ENCODE results near the gene ATM. TPM values are rescaled to one million over a fixed set of nuclear protein-coding genes. Genes with fewer than 3 reads are reported as not detected.

Gene ATM
- total RNA-seq, 5 donors from 2014 or later (not counting 1 experiment from before 2014, with no cell fraction given) = 376 to 547 (median 410) TPM

- ChIA-PET CTCF (interaction anchor here in 1 of 2 donors (1.0 to 2.8 kb wide), 4 partner anchors 9 to 29 kb away, joined by 5 to 41 read pairs (median 21); no protein-coding TSS in a partner anchor), POLR2A (interaction anchor here (0.6 to 6.1 kb wide), 10 partner anchors 12 to 442 kb away, joined by 3 to 107 read pairs (median 4); partner anchors contain the start of gene DDX10 (in 1 of the 2))
- DNase-seq = peak in 1 of 35 experiments; percentile 24
- peaks cover 42 to 61% (median 50%) of the 10 kb centered on the region in 3 donors for H3K4me1 Mint-ChIP-seq
- peaks cover 14 to 47% of the 10 kb centered on the region in 2 experiments for H3K4me1 ChIP-seq (ENCODE audit: control insufficient read depth in 1 of 2, extremely low read depth in 1 of 2, insufficient read depth in 2 of 2, low read length in 2 of 2)
- no peaks in the 10 kb centered on the region for H3K9me3 ChIP-seq
- peaks cover 46% of the 10 kb centered on the region for H3K36me3 Mint-ChIP-seq
- H3K27ac Mint-ChIP-seq = no peak overlapping the region
- peak overlapping the region; percentile 95 to 96 for H3K4me3 ChIP-seq (ENCODE audit: control insufficient read depth in 1 of 2, extremely low read depth in 1 of 2, low read length in 1 of 2)
- no peak for ATAC-seq (replicated peaks in 1 of 4)
- H3K36me3 ChIP-seq (ENCODE audit: control insufficient read depth in 2 of 2, extremely low read depth in 1 of 2, insufficient read depth in 1 of 2, low read length in 1 of 2) = peaks cover 0 to 12% of the 10 kb centered on the region in 2 donors
- no peaks in the 10 kb centered on the region for H3K9me3 Mint-ChIP-seq
- H3K27me3 ChIP-seq (replicated peaks in 1 of 2; ENCODE audit: control insufficient read depth in 2 of 2, extremely low read depth in 1 of 2, insufficient read depth in 2 of 2, low read length in 1 of 2) = no peaks in the 10 kb centered on the region
- no peaks in the 10 kb centered on the region for H3K27me3 Mint-ChIP-seq
- no peak overlapping the region for H3K4me3 Mint-ChIP-seq
- no CpG with 5 or more reads among the region's 4 CpGs for WGBS (ENCODE audit: insufficient coverage)
- H3K27ac ChIP-seq (ENCODE audit: low read length) = peak overlapping the region; percentile 98
Measured at GRCh38 chr11:108224366-108224765, 1.5 kb downstream of the ATM start.

GRCh38 chr11:108224911-108225786 lies 2.3 kb downstream of the ATM start:
- Mint-ChIP-seq H3K27ac (no peak overlapping the region), H3K4me3 (no peak overlapping the region), H3K9me3 (no peaks in the 10 kb centered on the region), H3K36me3 (peaks cover 49% of the 10 kb centered on the region), H3K27me3 (no peaks in the 10 kb centered on the region), H3K4me1 (peaks cover 42 to 61% (median 50%) of the 10 kb centered on the region in 3 donors)
- Histone ChIP-seq H3K27ac (ENCODE audit: low read length) (peak overlapping the region; percentile 98), H3K4me1 (ENCODE audit: control insufficient read depth in 1 of 2, extremely low read depth in 1 of 2, insufficient read depth in 2 of 2, low read length in 2 of 2) (peaks cover 22 to 47% of the 10 kb centered on the region in 2 experiments), H3K9me3 (no peaks in the 10 kb centered on the region), H3K27me3 (replicated peaks in 1 of 2; ENCODE audit: control insufficient read depth in 2 of 2, extremely low read depth in 1 of 2, insufficient read depth in 2 of 2, low read length in 1 of 2) (no peaks in the 10 kb centered on the region), H3K36me3 (ENCODE audit: control insufficient read depth in 2 of 2, extremely low read depth in 1 of 2, insufficient read depth in 1 of 2, low read length in 1 of 2) (peaks cover 0 to 16% of the 10 kb centered on the region in 2 donors), H3K4me3 (ENCODE audit: control insufficient read depth in 1 of 2, extremely low read depth in 1 of 2, low read length in 1 of 2) (peak overlapping the region; percentile 95 to 96)
- ChIA-PET POLR2A (interaction anchor here (0.6 to 6.1 kb wide), 7 partner anchors 11 to 28 kb away, joined by 3 to 107 read pairs (median 5); no protein-coding TSS in a partner anchor), CTCF (interaction anchor here (0.5 to 2.9 kb wide), 7 partner anchors 8 to 28 kb away, joined by 3 to 17 read pairs (median 5); no protein-coding TSS in a partner anchor)
- no peak for ATAC-seq (replicated peaks in 1 of 4)
- peak in 25 of 35 experiments; percentile 11 to 81 (median 33) for DNase-seq
- WGBS (ENCODE audit: insufficient coverage) = 0% methylated on average over 1 of the region's 14 CpGs

- ChIA-PET CTCF (interaction anchor here in 1 of 2 donors (0.8 to 2.9 kb wide), 2 partner anchors 11 to 13 kb away, joined by 3 to 17 read pairs; no protein-coding TSS in a partner anchor), POLR2A (interaction anchor here (0.5 to 6.1 kb wide), 9 partner anchors 10 to 55 kb away, joined by 3 to 107 read pairs (median 4); no protein-coding TSS in a partner anchor)
- peak overlapping the region; percentile 98 for H3K27ac ChIP-seq (ENCODE audit: low read length)
- H3K4me3 Mint-ChIP-seq = no peak overlapping the region
- ATAC-seq (replicated peaks in 1 of 4) (no peak), DNase-seq (peak in 1 of 35 experiments; percentile 46)
- no peaks in the 10 kb centered on the region for H3K9me3 ChIP-seq
- H3K27me3 ChIP-seq (replicated peaks in 1 of 2; ENCODE audit: control insufficient read depth in 2 of 2, extremely low read depth in 1 of 2, insufficient read depth in 2 of 2, low read length in 1 of 2) = no peaks in the 10 kb centered on the region
- H3K27me3 Mint-ChIP-seq = no peaks in the 10 kb centered on the region
- peaks cover 42 to 61% (median 50%) of the 10 kb centered on the region in 3 donors for H3K4me1 Mint-ChIP-seq
- peak overlapping the region; percentile 95 to 96 for H3K4me3 ChIP-seq (ENCODE audit: control insufficient read depth in 1 of 2, extremely low read depth in 1 of 2, low read length in 1 of 2)
- peaks cover 0 to 24% of the 10 kb centered on the region in 2 donors for H3K36me3 ChIP-seq (ENCODE audit: control insufficient read depth in 2 of 2, extremely low read depth in 1 of 2, insufficient read depth in 1 of 2, low read length in 1 of 2)
- H3K27ac Mint-ChIP-seq = no peak overlapping the region
- H3K4me1 ChIP-seq (ENCODE audit: control insufficient read depth in 1 of 2, extremely low read depth in 1 of 2, insufficient read depth in 2 of 2, low read length in 2 of 2) = peaks cover 27 to 45% of the 10 kb centered on the region in 2 experiments
- WGBS (ENCODE audit: insufficient coverage) = no CpG with 5 or more reads among the region's 2 CpGs
- H3K36me3 Mint-ChIP-seq = peaks cover 50% of the 10 kb centered on the region
- no peaks in the 10 kb centered on the region for H3K9me3 Mint-ChIP-seq
Measured at GRCh38 chr11:108226036-108226435, 3.2 kb downstream of the ATM start.

GRCh38 chr11:108228251-108228650 lies 5.4 kb downstream of the ATM start:
- no peak for DNase-seq
- peaks cover 57 to 78% (median 66%) of the 10 kb centered on the region in 3 donors for H3K4me1 Mint-ChIP-seq
- Histone ChIP-seq H3K27ac (ENCODE audit: low read length) (peak overlapping the region; percentile 98), H3K4me3 (ENCODE audit: control insufficient read depth in 1 of 2, extremely low read depth in 1 of 2, low read length in 1 of 2) (peak overlapping the region in 1 of 2 donors; percentile 2), H3K4me1 (ENCODE audit: control insufficient read depth in 1 of 2, extremely low read depth in 1 of 2, insufficient read depth in 2 of 2, low read length in 2 of 2) (peaks cover 45 to 54% of the 10 kb centered on the region in 2 experiments), H3K9me3 (no peaks in the 10 kb centered on the region), H3K27me3 (replicated peaks in 1 of 2; ENCODE audit: control insufficient read depth in 2 of 2, extremely low read depth in 1 of 2, insufficient read depth in 2 of 2, low read length in 1 of 2) (no peaks in the 10 kb centered on the region), H3K36me3 (ENCODE audit: control insufficient read depth in 2 of 2, extremely low read depth in 1 of 2, insufficient read depth in 1 of 2, low read length in 1 of 2) (peaks cover 0 to 45% of the 10 kb centered on the region in 2 donors)
- H3K4me3 Mint-ChIP-seq = peak overlapping the region in 2 of 3 donors; percentile 69 to 73
- peaks cover 65% of the 10 kb centered on the region for H3K36me3 Mint-ChIP-seq
- no peaks in the 10 kb centered on the region for H3K9me3 Mint-ChIP-seq
- H3K27me3 Mint-ChIP-seq = no peaks in the 10 kb centered on the region
- ChIA-PET POLR2A (interaction anchor here in 1 of 2 donors (1.3 kb wide), 1 partner anchor 9 kb away, joined by 3 read pairs; no protein-coding TSS in a partner anchor), CTCF (interaction anchor here in 1 of 2 donors (0.6 to 1.2 kb wide), 4 partner anchors 9 to 17 kb away, joined by 3 to 4 read pairs (median 4); no protein-coding TSS in a partner anchor)
- ATAC-seq (replicated peaks in 1 of 4) = no peak
- WGBS (ENCODE audit: insufficient coverage) = no CpG with 5 or more reads among the region's 2 CpGs
- H3K27ac Mint-ChIP-seq = peak overlapping the region; percentile 91 to 92

- Mint-ChIP-seq H3K4me1 (peaks cover 80 to 92% (median 86%) of the 10 kb centered on the region in 3 donors), H3K27me3 (no peaks in the 10 kb centered on the region), H3K36me3 (peaks cover 63% of the 10 kb centered on the region), H3K9me3 (no peaks in the 10 kb centered on the region), H3K27ac (peak overlapping the region; percentile 92 to 95), H3K4me3 (peak overlapping the region in 2 of 3 donors; percentile 28 to 43)
- Histone ChIP-seq H3K27ac (ENCODE audit: low read length) (peak overlapping the region; percentile 86), H3K9me3 (no peaks in the 10 kb centered on the region), H3K4me1 (ENCODE audit: control insufficient read depth in 1 of 2, extremely low read depth in 1 of 2, insufficient read depth in 2 of 2, low read length in 2 of 2) (peaks cover 68 to 82% of the 10 kb centered on the region in 2 experiments), H3K4me3 (ENCODE audit: control insufficient read depth in 1 of 2, extremely low read depth in 1 of 2, low read length in 1 of 2) (no peak overlapping the region), H3K27me3 (replicated peaks in 1 of 2; ENCODE audit: control insufficient read depth in 2 of 2, extremely low read depth in 1 of 2, insufficient read depth in 2 of 2, low read length in 1 of 2) (no peaks in the 10 kb centered on the region), H3K36me3 (ENCODE audit: control insufficient read depth in 2 of 2, extremely low read depth in 1 of 2, insufficient read depth in 1 of 2, low read length in 1 of 2) (peaks cover 0 to 61% of the 10 kb centered on the region in 2 donors)
- POLR2A ChIA-PET = no interaction called here
- DNase-seq (no peak), ATAC-seq (replicated peaks in 1 of 4) (no peak)
- no CpG with 5 or more reads among the region's 2 CpGs for WGBS (ENCODE audit: insufficient coverage)
- CTCF ChIA-PET = interaction anchor here (0.5 to 1.0 kb wide), 2 partner anchors 9 to 52 kb away, joined by 3 to 5 read pairs; no protein-coding TSS in a partner anchor
Measured at GRCh38 chr11:108233277-108233945, 10.5 kb downstream of the ATM start.

Measured in T-cell (primary cell).